ENCODE measurements around the gene RTTN. TPM values are rescaled to one million over a fixed set of nuclear protein-coding genes. Genes with fewer than 3 reads are reported as not detected.
"Not testable (repeated sequence)": the region's sequence is repeated elsewhere in the genome, so short reads cannot be mapped to it uniquely, and the experiment has no call there.

The RTTN gene
- total and polyA plus RNA-seq, 2 of the 4 experiments (the other 2 are of a cell fraction) = 5.8 to 19.9 TPM

DNA sequence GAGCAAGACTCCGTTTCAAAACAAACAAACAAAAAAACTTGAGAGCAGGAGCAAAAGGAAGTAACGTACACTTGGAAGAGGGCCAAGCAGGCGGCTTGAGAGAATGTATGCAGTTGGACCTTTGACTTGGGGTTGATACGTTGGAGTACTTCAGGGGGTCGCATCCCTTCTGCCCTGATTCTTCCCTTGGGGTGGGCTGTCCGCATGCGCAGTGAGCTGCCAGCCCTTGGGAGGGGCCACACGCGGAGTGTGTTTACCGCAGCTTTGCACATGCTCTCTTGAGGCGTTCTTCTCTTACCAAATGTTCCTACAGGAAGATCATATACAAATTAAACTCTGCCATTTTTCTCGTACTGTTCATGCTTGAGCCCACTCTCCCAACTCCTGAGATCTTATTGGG lies 45.3 kb upstream of the RTTN start:
- no peak for DNase-seq
- ChIA-PET CTCF (interaction anchor here (0.5 kb wide), 1 partner anchor 109 kb away, joined by 3 read pairs; no protein-coding TSS in a partner anchor), POLR2A (ENCODE audit: unreplicated experiment) (no interaction called here)
- H3K79me1 ChIP-seq (ENCODE audit: low read depth in 1 of 2, low read length in 2 of 2) = no peaks in the 10 kb centered on the region
- H2AFZ ChIP-seq (replicated peaks; ENCODE audit: low read length, poor library complexity) = no peak overlapping the region
- H3K4me1 ChIP-seq (ENCODE audit: control insufficient read depth, insufficient read depth, low read length) = no peaks in the 10 kb centered on the region
- H3K27ac ChIP-seq (ENCODE audit: insufficient read depth, low read length) = no peak overlapping the region
- no peaks in the 10 kb centered on the region for H4K20me1 ChIP-seq (ENCODE audit: insufficient read depth, low read length)
- ATAC-seq (ENCODE audit: low read depth) = no peak
- no peak overlapping the region for H2BK120ac ChIP-seq (ENCODE audit: low read depth, low read length)
- WGBS, 2 experiments (ENCODE audit: extremely low coverage in 2 of 2, insufficient read length in 1 of 2) = no CpG with 5 or more reads among the region's 12 CpGs
- H3K4me2 ChIP-seq (ENCODE audit: low read depth, low read length) = no peak overlapping the region
- H2AK5ac ChIP-seq (ENCODE audit: low read depth, low read length) = no peak overlapping the region
- no peak overlapping the region for H2BK5ac ChIP-seq (ENCODE audit: low read depth, low read length, poor library complexity, severe bottlenecking)
- no peak overlapping the region for H4K91ac ChIP-seq (ENCODE audit: insufficient read depth, low read depth, low read length)
- no peak overlapping the region for H3K4ac ChIP-seq (ENCODE audit: low read depth, low read length)
- no peak overlapping the region for H4K8ac ChIP-seq (ENCODE audit: low read depth in 2 of 2, low read length in 2 of 2)
- in situ Hi-C loops (cut with MboI; ENCODE audit: low sequenced_read_pairs) = no loop called here
- TF ChIP-seq POLR2A (IDR thresholded peaks at IDR 0.05; ENCODE audit: low read depth, low read length) (no peak), CEBPB (IDR thresholded peaks at IDR 0.05; ENCODE audit: low read depth, low read length) (no peak)
- H2BK20ac ChIP-seq (ENCODE audit: low read depth, low read length) = no peak overlapping the region
- no peaks in the 10 kb centered on the region for H3K9me3 ChIP-seq (ENCODE audit: control insufficient read depth, insufficient read depth, low read length)
- H3K36me3 ChIP-seq (ENCODE audit: control insufficient read depth, insufficient read depth, low read length) = no peaks in the 10 kb centered on the region
- no peak overlapping the region for H2BK15ac ChIP-seq (ENCODE audit: low read depth, low read length)
- no peak overlapping the region for H4K5ac ChIP-seq (ENCODE audit: low read depth, low read length)
- H3K4me3 ChIP-seq (ENCODE audit: insufficient read depth, low read depth, low read length) = no peak overlapping the region
- no peak overlapping the region for H2AK9ac ChIP-seq (replicated peaks; ENCODE audit: low read depth, low read length, poor library complexity)
- no peak overlapping the region for H3K23ac ChIP-seq (ENCODE audit: low read depth, low read length)
- dilution Hi-C loops (cut with HindIII; ENCODE audit: low sequenced_read_pairs, unreplicated experiment) = no loop called here
- no peaks in the 10 kb centered on the region for H3K9me1 ChIP-seq (ENCODE audit: insufficient read depth, low read length)
- intact Hi-C loops (cut with micrococcal nuclease) = no loop called here
- no peak overlapping the region for H3K18ac ChIP-seq (ENCODE audit: low read depth, low read length)
- no peak overlapping the region for H3K14ac ChIP-seq (replicated peaks; ENCODE audit: low read depth, low read length)
- no peak overlapping the region for H3K56ac ChIP-seq (ENCODE audit: extremely low read depth, insufficient read depth, low read length)
- no peaks in the 10 kb centered on the region for H3K27me3 ChIP-seq (ENCODE audit: control insufficient read depth, insufficient read depth, low read length)
- H3K9ac ChIP-seq (ENCODE audit: low read depth, low read length) = no peak overlapping the region
- BruUV-seq (replicated peaks) = no TSS peak

DNA sequence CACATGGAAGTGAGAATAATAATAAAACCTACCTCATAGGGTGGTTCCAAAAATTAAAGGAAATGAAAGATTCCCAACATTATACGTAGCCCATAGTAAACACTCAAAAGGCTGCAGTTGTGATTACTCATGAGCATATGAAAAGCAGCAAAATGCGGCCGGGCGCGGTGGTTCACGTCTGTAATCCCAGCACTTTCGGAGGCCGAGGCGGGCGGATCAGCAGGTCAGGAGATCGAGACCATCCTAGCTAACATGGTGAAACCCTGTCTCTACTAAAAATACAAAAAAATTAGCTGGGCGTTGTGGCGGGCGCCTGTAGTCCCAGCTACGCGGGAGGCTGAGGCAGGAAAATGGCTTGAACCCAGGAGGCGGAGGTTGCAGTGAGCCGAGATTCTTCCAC lies 44.4 kb upstream of the RTTN start:
- H2AK9ac ChIP-seq (replicated peaks; ENCODE audit: low read depth, low read length, poor library complexity); H3K14ac ChIP-seq (replicated peaks; ENCODE audit: low read depth, low read length); POLR2A ChIA-PET (ENCODE audit: unreplicated experiment); H3K9me3 ChIP-seq (ENCODE audit: control insufficient read depth, insufficient read depth, low read length); H4K8ac ChIP-seq (ENCODE audit: low read depth in 2 of 2, low read length in 2 of 2); H3K4me3 ChIP-seq (ENCODE audit: insufficient read depth, low read depth, low read length); H3K79me1 ChIP-seq (ENCODE audit: low read depth in 1 of 2, low read length in 2 of 2); H4K5ac ChIP-seq (ENCODE audit: low read depth, low read length); H3K36me3 ChIP-seq (ENCODE audit: control insufficient read depth, insufficient read depth, low read length); DNase-seq; H3K27me3 ChIP-seq (ENCODE audit: control insufficient read depth, insufficient read depth, low read length); H2BK120ac ChIP-seq (ENCODE audit: low read depth, low read length); intact Hi-C loops (cut with micrococcal nuclease); H2BK5ac ChIP-seq (ENCODE audit: low read depth, low read length, poor library complexity, severe bottlenecking); H3K4me1 ChIP-seq (ENCODE audit: control insufficient read depth, insufficient read depth, low read length); BruUV-seq (replicated peaks); H3K56ac ChIP-seq (ENCODE audit: extremely low read depth, insufficient read depth, low read length); H3K4me2 ChIP-seq (ENCODE audit: low read depth, low read length); H2BK20ac ChIP-seq (ENCODE audit: low read depth, low read length); H4K91ac ChIP-seq (ENCODE audit: insufficient read depth, low read depth, low read length); H2AFZ ChIP-seq (replicated peaks; ENCODE audit: low read length, poor library complexity); CTCF ChIA-PET; H2AK5ac ChIP-seq (ENCODE audit: low read depth, low read length); H3K18ac ChIP-seq (ENCODE audit: low read depth, low read length); H3K4ac ChIP-seq (ENCODE audit: low read depth, low read length); in situ Hi-C loops (cut with MboI; ENCODE audit: low sequenced_read_pairs); H3K9ac ChIP-seq (ENCODE audit: low read depth, low read length); H4K20me1 ChIP-seq (ENCODE audit: insufficient read depth, low read length); H3K27ac ChIP-seq (ENCODE audit: insufficient read depth, low read length); ATAC-seq (ENCODE audit: low read depth); H3K9me1 ChIP-seq (ENCODE audit: insufficient read depth, low read length); H2BK15ac ChIP-seq (ENCODE audit: low read depth, low read length); dilution Hi-C loops (cut with HindIII; ENCODE audit: low sequenced_read_pairs, unreplicated experiment); H3K23ac ChIP-seq (ENCODE audit: low read depth, low read length): not testable (repeated sequence)
- WGBS, 2 experiments (ENCODE audit: extremely low coverage in 2 of 2, insufficient read length in 1 of 2) = 99% methylated on average over 14 of the region's 18 CpGs; no CpG with 5 or more reads in 1 of the 2 experiments
